Measurements from ENCODE around the gene TSPAN1.

Gene TSPAN1

GRCh38 chr1:46187106-46187869 is 12.4 kb downstream of the TSPAN1 start:
- DNase-seq (ENCODE audit: low read depth in 2 of 2) = no peak

- DNase-seq (ENCODE audit: low read depth in 2 of 2) = no peak
These were observed 13.6 kb downstream of the TSPAN1 start for GRCh38 chr1:46188295-46189030.

- no peak for DNase-seq (ENCODE audit: low read depth in 2 of 2)
These were observed 15.7 kb downstream of the TSPAN1 start for GRCh38 chr1:46190539-46190938.

GRCh38 chr1:46191033-46191701 is 16.3 kb downstream of the TSPAN1 start:
- DNase-seq (ENCODE audit: low read depth in 2 of 2) = no peak

GRCh38 chr1:46192171-46192570 is 17.3 kb downstream of the TSPAN1 start:
- DNase-seq (ENCODE audit: low read depth in 2 of 2) = no peak

- no peak for DNase-seq (ENCODE audit: low read depth in 2 of 2)
These were observed 18.4 kb downstream of the TSPAN1 start for GRCh38 chr1:46193285-46193684.

GRCh38 chr1:46193984-46194570 is 19.2 kb downstream of the TSPAN1 start:
- no peak for DNase-seq (ENCODE audit: low read depth in 2 of 2)

- DNase-seq (ENCODE audit: low read depth in 2 of 2) = no peak
These were observed 19.8 kb downstream of the TSPAN1 start for GRCh38 chr1:46194641-46195193.

GRCh38 chr1:46196609-46197008 is 21.7 kb downstream of the TSPAN1 start:
- DNase-seq (ENCODE audit: low read depth in 2 of 2) = no peak

GRCh38 chr1:46197560-46197963 is 22.7 kb downstream of the TSPAN1 start:
- no peak for DNase-seq (ENCODE audit: low read depth in 2 of 2)

GRCh38 chr1:46197964-46198811 is 23.3 kb downstream of the TSPAN1 start, which contains the start of gene POMGNT1:
Gene POMGNT1 (minus strand): TSS chr1:46198434. CDS start chr1:46197821, 613 bp downstream.
- peak; percentile 56 to 66 for DNase-seq (ENCODE audit: low read depth in 2 of 2)

- no peak for DNase-seq (ENCODE audit: low read depth in 2 of 2)
These were observed 24.4 kb downstream of the TSPAN1 start for GRCh38 chr1:46199233-46199749.

GRCh38 chr1:46203738-46204405 is 29.0 kb downstream of the TSPAN1 start:
- no peak for DNase-seq (ENCODE audit: low read depth in 2 of 2)

- DNase-seq (ENCODE audit: low read depth in 2 of 2) = no peak
These were observed 29.5 kb downstream of the TSPAN1 start for GRCh38 chr1:46204406-46204742.

GRCh38 chr1:46205141-46205540 is 30.3 kb downstream of the TSPAN1 start:
- DNase-seq (ENCODE audit: low read depth in 2 of 2) = no peak

- no peak for DNase-seq (ENCODE audit: low read depth in 2 of 2)
These were observed 30.9 kb downstream of the TSPAN1 start for GRCh38 chr1:46205791-46206190.

GRCh38 chr1:46206399-46206798 is 31.5 kb downstream of the TSPAN1 start:
- DNase-seq (ENCODE audit: low read depth in 2 of 2) = no peak

- no peak for DNase-seq (ENCODE audit: low read depth in 2 of 2)
These were observed 35.7 kb downstream of the TSPAN1 start for GRCh38 chr1:46210561-46210960.

- no peak for DNase-seq (ENCODE audit: low read depth in 2 of 2)
These were observed 36.2 kb downstream of the TSPAN1 start for GRCh38 chr1:46211051-46211450.

GRCh38 chr1:46215504-46215903 is 40.6 kb downstream of the TSPAN1 start:
- DNase-seq (ENCODE audit: low read depth in 2 of 2) = no peak

All from stimulated activated CD4-positive, alpha-beta T cell treated with anti-CD3 and anti-CD28 coated beads, Interleukin-12 subunit alpha, Interleukin-12 subunit beta, amount 100 ng/mL, for 24 hours (primary cell).